ENCODE data around the gene INSYN2B.

GRCh38 chr5:169904059-169904458 lies 76.2 kb downstream of the INSYN2B start:
- TF ChIP-seq, protein P1, sequence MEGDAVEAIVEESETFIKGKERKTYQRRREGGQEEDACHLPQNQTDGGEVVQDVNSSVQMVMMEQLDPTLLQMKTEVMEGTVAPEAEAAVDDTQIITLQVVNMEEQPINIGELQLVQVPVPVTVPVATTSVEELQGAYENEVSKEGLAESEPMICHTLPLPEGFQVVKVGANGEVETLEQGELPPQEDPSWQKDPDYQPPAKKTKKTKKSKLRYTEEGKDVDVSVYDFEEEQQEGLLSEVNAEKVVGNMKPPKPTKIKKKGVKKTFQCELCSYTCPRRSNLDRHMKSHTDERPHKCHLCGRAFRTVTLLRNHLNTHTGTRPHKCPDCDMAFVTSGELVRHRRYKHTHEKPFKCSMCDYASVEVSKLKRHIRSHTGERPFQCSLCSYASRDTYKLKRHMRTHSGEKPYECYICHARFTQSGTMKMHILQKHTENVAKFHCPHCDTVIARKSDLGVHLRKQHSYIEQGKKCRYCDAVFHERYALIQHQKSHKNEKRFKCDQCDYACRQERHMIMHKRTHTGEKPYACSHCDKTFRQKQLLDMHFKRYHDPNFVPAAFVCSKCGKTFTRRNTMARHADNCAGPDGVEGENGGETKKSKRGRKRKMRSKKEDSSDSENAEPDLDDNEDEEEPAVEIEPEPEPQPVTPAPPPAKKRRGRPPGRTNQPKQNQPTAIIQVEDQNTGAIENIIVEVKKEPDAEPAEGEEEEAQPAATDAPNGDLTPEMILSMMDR (IDR thresholded peaks at IDR 0.05; ENCODE audit: insufficient read depth, low read length, poor library complexity, severe bottlenecking): no peak
- TF ChIP-seq EZH2phosphoT487 (conservative IDR thresholded peaks at IDR 0.05; ENCODE audit: low read length): no peak
